Ishikawa (cell line): ENCODE results near the gene LMO3.

Experiments used
- CEBPB ChIP-seq: IDR thresholded peaks from 2 replicates; pipeline ENCODE4 v1.6.1; 2012
- CREB1 ChIP-seq: IDR thresholded peaks from 2 replicates; pipeline ENCODE4 v1.6.1; 2012; ENCODE audit warnings: low read depth
- EGR1 ChIP-seq: IDR thresholded peaks from 2 replicates; pipeline ENCODE4 v1.6.1; 2012
- EP300 ChIP-seq: IDR thresholded peaks from 2 replicates; pipeline ENCODE4 v1.6.1; 2012; ENCODE audit warnings: borderline replicate concordance
- FOXM1 ChIP-seq: IDR thresholded peaks from 2 replicates; pipeline ENCODE4 v1.6.1; 2012; ENCODE audit warnings: low read depth, borderline replicate concordance
- NFIC ChIP-seq: IDR thresholded peaks from 2 replicates; pipeline ENCODE4 v1.6.1; 2012
- RAD21 ChIP-seq: IDR thresholded peaks from 2 replicates; pipeline ENCODE4 v1.6.1; 2012; ENCODE audit warnings: low read depth
- TAF1 ChIP-seq: IDR thresholded peaks from 2 replicates; pipeline ENCODE4 v1.6.1; 2012; ENCODE audit warnings: low read depth, mild to moderate bottlenecking
- TCF12 ChIP-seq: IDR thresholded peaks from 2 replicates; pipeline ENCODE4 v1.6.1; 2012; ENCODE audit warnings: low read depth
- TEAD4 ChIP-seq: IDR thresholded peaks from 2 replicates; pipeline ENCODE4 v1.6.1; 2012
- YY1 ChIP-seq: IDR thresholded peaks from 2 replicates; pipeline ENCODE4 v1.6.1; 2012; ENCODE audit warnings: low read depth
- ZBTB7A ChIP-seq: IDR thresholded peaks from 2 replicates; pipeline ENCODE4 v1.6.1; 2012; ENCODE audit warnings: low read depth
- TF ChIP-seq, protein P1 (sequence below): IDR thresholded peaks from 2 replicates; pipeline ENCODE4 v1.6.1; 2012
- TF ChIP-seq, protein P2 (sequence below): IDR thresholded peaks from 2 replicates; pipeline ENCODE4 v1.6.1; 2012
- TF ChIP-seq, protein P3 (sequence below): IDR thresholded peaks from 2 replicates; pipeline ENCODE4 v1.6.1; 2012; ENCODE audit warnings: low read depth, mild to moderate bottlenecking

The LMO3 gene

DNA sequence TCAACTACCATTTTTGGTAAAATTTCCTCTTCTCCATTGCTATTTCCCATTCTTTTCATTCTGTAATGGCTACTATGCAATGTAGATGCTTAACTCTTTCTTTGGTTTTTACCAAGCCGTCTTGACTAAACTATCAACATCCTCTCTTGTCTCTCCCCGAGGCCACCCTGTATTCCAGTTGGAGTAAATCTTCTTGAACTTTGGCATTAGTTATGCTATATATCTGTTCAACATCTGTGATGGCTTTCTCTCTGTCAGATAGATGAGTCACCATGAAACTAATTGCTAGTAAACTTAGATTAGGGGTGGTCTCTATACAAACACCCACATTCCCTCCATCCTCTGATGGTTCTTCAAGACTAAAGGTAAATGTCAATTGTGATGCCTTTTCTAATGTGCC lies 63.4 kb downstream of the LMO3 start:
- TF ChIP-seq CEBPB (no peak), EP300 (no peak), RAD21 (no peak), EGR1 (no peak), YY1 (no peak), TAF1 (no peak), NFIC (no peak), CREB1 (no peak), TCF12 (no peak), FOXM1 (no peak), TEAD4 (no peak), ZBTB7A (no peak)
- TF ChIP-seq, protein P1, sequence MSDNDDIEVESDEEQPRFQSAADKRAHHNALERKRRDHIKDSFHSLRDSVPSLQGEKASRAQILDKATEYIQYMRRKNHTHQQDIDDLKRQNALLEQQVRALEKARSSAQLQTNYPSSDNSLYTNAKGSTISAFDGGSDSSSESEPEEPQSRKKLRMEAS = no peak
- TF ChIP-seq, protein P2, sequence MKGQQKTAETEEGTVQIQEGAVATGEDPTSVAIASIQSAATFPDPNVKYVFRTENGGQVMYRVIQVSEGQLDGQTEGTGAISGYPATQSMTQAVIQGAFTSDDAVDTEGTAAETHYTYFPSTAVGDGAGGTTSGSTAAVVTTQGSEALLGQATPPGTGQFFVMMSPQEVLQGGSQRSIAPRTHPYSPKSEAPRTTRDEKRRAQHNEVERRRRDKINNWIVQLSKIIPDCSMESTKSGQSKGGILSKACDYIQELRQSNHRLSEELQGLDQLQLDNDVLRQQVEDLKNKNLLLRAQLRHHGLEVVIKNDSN = no peak
- TF ChIP-seq, protein P3, sequence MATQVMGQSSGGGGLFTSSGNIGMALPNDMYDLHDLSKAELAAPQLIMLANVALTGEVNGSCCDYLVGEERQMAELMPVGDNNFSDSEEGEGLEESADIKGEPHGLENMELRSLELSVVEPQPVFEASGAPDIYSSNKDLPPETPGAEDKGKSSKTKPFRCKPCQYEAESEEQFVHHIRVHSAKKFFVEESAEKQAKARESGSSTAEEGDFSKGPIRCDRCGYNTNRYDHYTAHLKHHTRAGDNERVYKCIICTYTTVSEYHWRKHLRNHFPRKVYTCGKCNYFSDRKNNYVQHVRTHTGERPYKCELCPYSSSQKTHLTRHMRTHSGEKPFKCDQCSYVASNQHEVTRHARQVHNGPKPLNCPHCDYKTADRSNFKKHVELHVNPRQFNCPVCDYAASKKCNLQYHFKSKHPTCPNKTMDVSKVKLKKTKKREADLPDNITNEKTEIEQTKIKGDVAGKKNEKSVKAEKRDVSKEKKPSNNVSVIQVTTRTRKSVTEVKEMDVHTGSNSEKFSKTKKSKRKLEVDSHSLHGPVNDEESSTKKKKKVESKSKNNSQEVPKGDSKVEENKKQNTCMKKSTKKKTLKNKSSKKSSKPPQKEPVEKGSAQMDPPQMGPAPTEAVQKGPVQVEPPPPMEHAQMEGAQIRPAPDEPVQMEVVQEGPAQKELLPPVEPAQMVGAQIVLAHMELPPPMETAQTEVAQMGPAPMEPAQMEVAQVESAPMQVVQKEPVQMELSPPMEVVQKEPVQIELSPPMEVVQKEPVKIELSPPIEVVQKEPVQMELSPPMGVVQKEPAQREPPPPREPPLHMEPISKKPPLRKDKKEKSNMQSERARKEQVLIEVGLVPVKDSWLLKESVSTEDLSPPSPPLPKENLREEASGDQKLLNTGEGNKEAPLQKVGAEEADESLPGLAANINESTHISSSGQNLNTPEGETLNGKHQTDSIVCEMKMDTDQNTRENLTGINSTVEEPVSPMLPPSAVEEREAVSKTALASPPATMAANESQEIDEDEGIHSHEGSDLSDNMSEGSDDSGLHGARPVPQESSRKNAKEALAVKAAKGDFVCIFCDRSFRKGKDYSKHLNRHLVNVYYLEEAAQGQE = no peak

DNA sequence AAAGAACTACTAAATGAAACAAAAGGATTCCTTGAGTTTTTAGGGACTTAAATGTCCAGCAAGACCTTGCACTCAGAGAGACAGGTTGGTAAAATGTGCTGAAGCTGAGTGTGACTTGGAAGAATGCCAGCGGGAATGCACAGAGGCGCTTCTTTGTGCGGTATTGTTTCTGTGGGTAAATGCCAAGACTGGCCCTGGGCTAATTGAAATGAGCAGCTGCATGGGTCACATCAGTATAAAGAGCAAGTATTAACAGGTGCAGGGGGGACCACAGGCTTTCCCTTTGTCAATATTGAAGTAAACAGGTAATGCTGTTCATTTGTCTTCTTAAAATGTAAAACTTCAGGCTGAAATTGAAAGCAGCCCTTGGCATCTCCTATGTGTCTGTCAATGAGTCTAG lies 74.3 kb downstream of the LMO3 start:
- TF ChIP-seq EGR1 = no peak
- TF ChIP-seq NFIC = peak; percentile 77
- TF ChIP-seq, protein P1 = no peak

DNA sequence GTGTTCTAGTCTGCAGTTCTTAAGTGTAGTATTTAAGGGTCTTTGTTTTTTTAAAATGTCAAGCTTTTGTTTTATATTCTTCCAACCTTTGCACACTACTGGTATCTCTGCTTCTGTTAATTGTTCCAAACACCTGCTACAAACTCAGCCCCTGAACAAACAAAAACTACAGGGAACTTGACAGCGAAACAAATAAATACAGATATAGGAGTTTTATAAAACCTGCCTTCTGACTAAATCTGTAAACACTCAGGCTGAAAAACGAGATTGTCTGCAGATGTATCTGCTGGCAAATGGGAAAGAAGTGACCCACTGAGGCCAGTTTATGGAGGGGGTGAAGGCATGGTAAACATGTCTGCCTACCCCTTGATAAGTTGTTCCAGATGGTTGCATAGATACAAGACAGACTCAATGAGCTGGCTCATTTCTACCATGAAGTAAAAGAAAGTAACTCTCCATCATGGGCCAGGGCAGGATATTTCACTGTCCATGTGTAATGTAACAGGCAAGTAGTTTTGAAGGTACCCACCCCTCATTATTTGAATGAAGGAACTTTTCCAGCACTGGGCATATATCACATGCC lies 75.6 kb downstream of the LMO3 start:
- no peak for TF ChIP-seq TCF12
- TF ChIP-seq EGR1 = no peak
- TF ChIP-seq CREB1 = no peak
- TF ChIP-seq YY1 = no peak
- TF ChIP-seq, protein P2 = no peak
- no peak for TF ChIP-seq ZBTB7A
- TF ChIP-seq, protein P1 = no peak
- TF ChIP-seq, protein P3 = no peak
- TF ChIP-seq EP300 = no peak
- no peak for TF ChIP-seq FOXM1
- no peak for TF ChIP-seq TAF1
- TF ChIP-seq CEBPB = no peak
- no peak for TF ChIP-seq TEAD4
- no peak for TF ChIP-seq RAD21
- TF ChIP-seq NFIC = no peak

DNA sequence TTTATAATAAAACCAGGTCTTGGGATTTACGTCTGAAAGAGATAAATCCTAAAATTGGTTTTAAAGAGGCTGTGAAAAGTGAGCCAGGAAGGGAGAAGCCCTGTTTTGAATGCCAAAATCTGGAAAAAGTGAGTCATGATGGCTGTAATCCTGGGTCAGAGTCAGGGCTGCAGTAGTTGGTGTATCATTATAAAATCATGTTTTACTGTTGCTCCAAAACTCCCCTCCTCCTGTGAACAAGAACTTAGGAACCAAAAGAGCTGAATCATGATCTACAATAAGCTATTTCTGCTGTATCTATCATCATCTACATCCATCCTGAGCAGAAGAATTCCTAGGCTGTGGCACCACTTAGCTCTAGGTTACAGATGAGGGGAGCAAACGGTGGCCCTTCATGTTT lies 79.3 kb downstream of the LMO3 start:
- no peak for TF ChIP-seq NFIC
- no peak for TF ChIP-seq EGR1
- TF ChIP-seq, protein P3 = no peak

DNA sequence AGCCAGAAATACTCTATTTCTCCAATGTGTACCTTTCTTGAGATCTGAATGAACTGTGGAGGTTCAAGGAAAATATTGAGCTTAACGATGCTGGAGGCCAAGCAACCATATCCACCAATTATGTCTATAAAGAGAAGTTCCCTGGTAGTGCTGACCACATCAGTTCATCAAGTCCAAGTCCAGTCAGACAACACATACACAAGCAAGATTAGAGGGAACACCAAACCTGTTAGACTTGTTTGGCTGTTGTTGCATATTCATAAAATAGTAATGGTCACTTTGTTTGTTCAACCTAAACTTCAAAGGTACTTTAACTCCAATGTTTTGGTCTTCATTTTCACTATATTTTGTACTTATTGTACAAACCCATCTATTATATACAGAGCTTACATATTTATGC lies 81.6 kb downstream of the LMO3 start:
- no peak for TF ChIP-seq TEAD4
- TF ChIP-seq, protein P1 = peak; percentile 12; the same call in 1 of the 2 replicates
